GM23338 (cell line): ENCODE results near the gene RAB6A. TPM values are rescaled to one million over a fixed set of nuclear protein-coding genes. Genes with fewer than 3 reads are reported as not detected.

Experiments
- ATAC-seq: fragments of 200-7000 bp; cut with Tn5 transposase; 3 replicates; pipeline ENCODE4 v1.9.1; 2020
- DNase-seq: peaks from one replicate; pipeline ENCODE4 v3.0.0-alpha.2; 2015; ENCODE audit warnings: low spot score
- H2AFZ ChIP-seq: fragments of 200-600 bp; sonication (generic); 2 replicates; pipeline ENCODE4 v1.8.0; 2016; ENCODE audit warnings: antibody characterized with exemption, mild to moderate bottlenecking, moderate library complexity
- H3F3A ChIP-seq: fragments of 200-600 bp; sonication (generic); replicated peaks from 2 replicates; pipeline ENCODE4 v1.8.0; 2017; ENCODE audit warnings: antibody characterized with exemption, mixed run types, low read depth
- H3K27ac ChIP-seq: fragments of 200-600 bp; sonication (generic); 2 replicates; pipeline ENCODE4 v1.6.1; 2016; ENCODE audit warnings: low read depth
- H3K27me3 ChIP-seq: fragments of 200-600 bp; sonication (generic); 2 replicates; pipeline ENCODE4 v1.8.0; 2016; ENCODE audit warnings: mild to moderate bottlenecking, mixed run types, moderate library complexity; ENCODE audit not compliant: insufficient read depth
- H3K36me3 ChIP-seq: fragments of 200-600 bp; sonication (generic); 2 replicates; pipeline ENCODE4 v1.8.0; 2016; ENCODE audit warnings: mild to moderate bottlenecking; ENCODE audit not compliant: insufficient read depth
- H3K4me1 ChIP-seq: fragments of 200-600 bp; sonication (generic); 2 replicates; pipeline ENCODE4 v1.8.0; 2016; ENCODE audit warnings: mild to moderate bottlenecking, moderate library complexity; ENCODE audit not compliant: insufficient read depth
- H3K4me2 ChIP-seq: fragments of 200-600 bp; sonication (generic); 2 replicates; pipeline ENCODE4 v1.7.1; 2017; ENCODE audit warnings: mixed run types
- H3K4me3 ChIP-seq: fragments of 200-600 bp; sonication (generic); 2 replicates; pipeline ENCODE4 v1.6.1; 2016; ENCODE audit warnings: mixed run types
- H3K79me2 ChIP-seq: fragments of 200-600 bp; sonication (generic); replicated peaks from 2 replicates; pipeline ENCODE4 v1.8.0; 2017; ENCODE audit warnings: mild to moderate bottlenecking; ENCODE audit not compliant: insufficient read depth
- H3K9me2 ChIP-seq: fragments of 200-600 bp; sonication (generic); 2 replicates; pipeline ENCODE4 v1.8.0; 2017; ENCODE audit not compliant: insufficient read depth
- H4K20me1 ChIP-seq: fragments of 200-600 bp; sonication (generic); replicated peaks from 2 replicates; pipeline ENCODE4 v1.8.0; 2017; ENCODE audit warnings: mild to moderate bottlenecking; ENCODE audit not compliant: insufficient read depth
- H3K27ac Mint-ChIP-seq: 2 replicates; pipeline ENCODE4 v1.8.0; 2020; ENCODE audit warnings: inconsistent platforms, mild to moderate bottlenecking, moderate library complexity, mixed read lengths
- H3K27me3 Mint-ChIP-seq: 3 replicates; pipeline ENCODE4 v1.8.0; 2022; ENCODE audit warnings: low read depth, mild to moderate bottlenecking, moderate library complexity, mixed read lengths, inconsistent platforms; ENCODE audit not compliant: insufficient read depth, poor library complexity
- H3K36me3 Mint-ChIP-seq: 3 replicates; pipeline ENCODE4 v1.8.0; 2021; ENCODE audit warnings: low read depth, mild to moderate bottlenecking, inconsistent platforms, moderate library complexity, mixed read lengths
- H3K4me1 Mint-ChIP-seq: 3 replicates; pipeline ENCODE4 v1.8.0; 2020; ENCODE audit warnings: mild to moderate bottlenecking, inconsistent platforms, mixed read lengths
- H3K4me3 Mint-ChIP-seq: 3 replicates; pipeline ENCODE4 v1.8.0; 2021; ENCODE audit warnings: moderate library complexity, mild to moderate bottlenecking, inconsistent platforms, mixed read lengths
- H3K9me3 Mint-ChIP-seq: 3 replicates; pipeline ENCODE4 v1.8.0; 2020; ENCODE audit warnings: moderate library complexity, mild to moderate bottlenecking, inconsistent platforms, mixed read lengths
- CREB1 ChIP-seq: fragments of 250-450 bp; sonication (Bioruptor Pico); IDR thresholded peaks from 2 replicates; pipeline ENCODE4 v1.5.0; 2020; ENCODE audit warnings: low read depth, mild to moderate bottlenecking, moderate library complexity
- EZH2 ChIP-seq: fragments of 200-600 bp; sonication (generic); IDR thresholded peaks from one replicate; pipeline ENCODE4 v1.8.0; 2017; ENCODE audit warnings: antibody characterized with exemption, mild to moderate bottlenecking, low read depth; ENCODE audit not compliant: unreplicated experiment
- EZH2phosphoT487 ChIP-seq: fragments of 200-600 bp; sonication (generic); IDR thresholded peaks from one replicate; pipeline ENCODE4 v1.8.1; 2018; ENCODE audit warnings: antibody characterized with exemption; ENCODE audit not compliant: unreplicated experiment
- JUNB ChIP-seq: IDR thresholded peaks from one replicate; pipeline ENCODE4 v1.6.1; 2016; ENCODE audit warnings: antibody characterized with exemption; ENCODE audit not compliant: unreplicated experiment
- NANOG ChIP-seq: IDR thresholded peaks from 2 replicates; pipeline ENCODE4 v1.6.1; 2016; ENCODE audit warnings: antibody characterized with exemption, borderline replicate concordance
- POLR2AphosphoS5 ChIP-seq: IDR thresholded peaks from 2 replicates; pipeline ENCODE4 v1.6.1; 2016; ENCODE audit warnings: antibody characterized with exemption, low read depth
- STAT1 ChIP-seq: IDR thresholded peaks from one replicate; pipeline ENCODE4 v1.6.1; 2016; ENCODE audit warnings: antibody characterized with exemption; ENCODE audit not compliant: unreplicated experiment
- ZNF114 ChIP-seq: fragments of 250-450 bp; sonication (Bioruptor Pico); IDR thresholded peaks from 2 replicates; pipeline ENCODE4 v1.5.0; 2020; ENCODE audit warnings: mild to moderate bottlenecking, moderate library complexity
- polyA plus RNA-seq: library from polyadenylated mRNA; unstranded; fragments of >200 nt; fragmentation: Nextera tagmentation; extraction: Ambion mirVana; gene quantifications from 2 replicates; pipeline ENCODE4 v1.2.1, GENCODE V29; 2016
- total RNA-seq: library from RNA; depleted of rRNA; stranded (reverse); fragments of >200 nt; shearing (Covaris generic); gene quantifications from 2 replicates; pipeline ENCODE4 v1.2.3, GENCODE V29; 2014
- TF ChIP-seq, protein P1 (sequence below): IDR thresholded peaks from one replicate; pipeline ENCODE4 v1.6.1; 2018; ENCODE audit warnings: antibody characterized with exemption; ENCODE audit not compliant: unreplicated experiment
- TF ChIP-seq, protein P2 (sequence below): fragments of 250-450 bp; sonication (Bioruptor Pico); IDR thresholded peaks from 2 replicates; pipeline ENCODE4 v1.5.0; 2020; ENCODE audit warnings: mild to moderate bottlenecking, moderate library complexity
- TF ChIP-seq, protein P3 (sequence below), 2 experiments: fragments of 200-600 bp in 1 of 2; sonication (generic) in 1 of 2; conservative IDR thresholded peaks; 2 replicates each; pipeline versions ENCODE4 v1.5.1 to v1.6.1; 2016 to 2017; ENCODE audit warnings: antibody characterized with exemption in 2 of 2, low read depth in 2 of 2, mild to moderate bottlenecking in 2 of 2, moderate library complexity in 1 of 2

The RAB6A gene
- total and polyA plus RNA-seq, 2 experiments from 2014 or later: 61.1 to 127 TPM

DNA sequence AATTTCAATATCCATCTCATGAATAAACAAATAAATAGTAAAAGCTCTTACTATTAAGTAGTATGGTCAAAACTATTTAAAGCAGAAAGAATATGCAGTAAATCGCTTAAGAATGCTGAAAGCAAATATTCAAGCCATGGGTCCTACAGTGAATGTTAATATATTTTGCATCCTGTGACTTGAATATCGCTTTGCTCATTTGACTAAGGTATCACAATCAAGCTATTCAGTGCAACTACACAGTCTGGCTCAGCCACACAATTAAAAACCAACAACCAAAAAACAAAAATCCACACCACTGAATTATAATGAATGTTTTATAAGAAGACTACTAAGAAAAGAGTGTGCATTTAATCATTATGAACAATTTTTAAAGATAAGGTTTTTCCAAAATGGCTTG, 45.3 kb downstream of the RAB6A start (continued):
- TF ChIP-seq, protein P1, sequence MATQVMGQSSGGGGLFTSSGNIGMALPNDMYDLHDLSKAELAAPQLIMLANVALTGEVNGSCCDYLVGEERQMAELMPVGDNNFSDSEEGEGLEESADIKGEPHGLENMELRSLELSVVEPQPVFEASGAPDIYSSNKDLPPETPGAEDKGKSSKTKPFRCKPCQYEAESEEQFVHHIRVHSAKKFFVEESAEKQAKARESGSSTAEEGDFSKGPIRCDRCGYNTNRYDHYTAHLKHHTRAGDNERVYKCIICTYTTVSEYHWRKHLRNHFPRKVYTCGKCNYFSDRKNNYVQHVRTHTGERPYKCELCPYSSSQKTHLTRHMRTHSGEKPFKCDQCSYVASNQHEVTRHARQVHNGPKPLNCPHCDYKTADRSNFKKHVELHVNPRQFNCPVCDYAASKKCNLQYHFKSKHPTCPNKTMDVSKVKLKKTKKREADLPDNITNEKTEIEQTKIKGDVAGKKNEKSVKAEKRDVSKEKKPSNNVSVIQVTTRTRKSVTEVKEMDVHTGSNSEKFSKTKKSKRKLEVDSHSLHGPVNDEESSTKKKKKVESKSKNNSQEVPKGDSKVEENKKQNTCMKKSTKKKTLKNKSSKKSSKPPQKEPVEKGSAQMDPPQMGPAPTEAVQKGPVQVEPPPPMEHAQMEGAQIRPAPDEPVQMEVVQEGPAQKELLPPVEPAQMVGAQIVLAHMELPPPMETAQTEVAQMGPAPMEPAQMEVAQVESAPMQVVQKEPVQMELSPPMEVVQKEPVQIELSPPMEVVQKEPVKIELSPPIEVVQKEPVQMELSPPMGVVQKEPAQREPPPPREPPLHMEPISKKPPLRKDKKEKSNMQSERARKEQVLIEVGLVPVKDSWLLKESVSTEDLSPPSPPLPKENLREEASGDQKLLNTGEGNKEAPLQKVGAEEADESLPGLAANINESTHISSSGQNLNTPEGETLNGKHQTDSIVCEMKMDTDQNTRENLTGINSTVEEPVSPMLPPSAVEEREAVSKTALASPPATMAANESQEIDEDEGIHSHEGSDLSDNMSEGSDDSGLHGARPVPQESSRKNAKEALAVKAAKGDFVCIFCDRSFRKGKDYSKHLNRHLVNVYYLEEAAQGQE: no peak
- TF ChIP-seq EZH2phosphoT487 (no peak), JUNB (no peak), EZH2 (no peak), POLR2AphosphoS5 (no peak)

DNA sequence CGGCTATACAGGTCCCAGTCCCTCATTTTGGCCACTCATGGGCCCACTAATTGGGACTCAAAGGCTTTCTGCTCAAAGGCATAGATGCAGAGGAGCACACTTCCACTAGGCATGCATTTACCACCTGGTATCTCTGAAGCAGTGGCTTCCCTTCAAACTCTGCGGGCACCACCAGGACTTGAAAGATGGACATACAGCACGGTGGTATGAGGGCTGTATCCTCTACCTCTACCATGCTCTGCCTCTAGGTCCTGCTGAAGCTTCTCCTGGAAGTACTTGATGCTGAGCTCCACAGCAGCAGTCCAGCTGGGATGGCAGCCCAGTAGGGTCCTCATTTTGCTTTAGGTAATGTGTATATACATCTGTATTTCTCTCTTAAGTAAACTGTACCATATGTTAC, 49.9 kb downstream of the RAB6A start:
- no peak overlapping the region for H3K27ac Mint-ChIP-seq
- ATAC-seq (no peak), DNase-seq (no peak)
- Histone ChIP-seq H4K20me1 (no peaks in the 10 kb centered on the region; the same call in none of the 2 replicates), H3F3A (no peaks in the 10 kb centered on the region), H3K9me2 (no peaks in the 10 kb centered on the region), H3K4me1 (no peaks in the 10 kb centered on the region), H3K36me3 (peaks cover 2% of the 10 kb centered on the region; the same call in 1 of the 2 replicates), H2AFZ (no peak overlapping the region), H3K4me3 (no peak overlapping the region), H3K27ac (no peak overlapping the region), H3K27me3 (no peaks in the 10 kb centered on the region), H3K79me2 (no peaks in the 10 kb centered on the region), H3K4me2 (no peak overlapping the region)
- H3K27me3 Mint-ChIP-seq: peaks cover 2% of the 10 kb centered on the region
- no peaks in the 10 kb centered on the region for H3K9me3 Mint-ChIP-seq
- peaks cover 10% of the 10 kb centered on the region; the same call in 2 of the 3 replicates for H3K36me3 Mint-ChIP-seq
- no peaks in the 10 kb centered on the region for H3K4me1 Mint-ChIP-seq
- H3K4me3 Mint-ChIP-seq: no peak overlapping the region
- no peak for TF ChIP-seq POLR2AphosphoS5
- no peak for TF ChIP-seq CREB1
- no peak for TF ChIP-seq JUNB
- TF ChIP-seq, protein P2, sequence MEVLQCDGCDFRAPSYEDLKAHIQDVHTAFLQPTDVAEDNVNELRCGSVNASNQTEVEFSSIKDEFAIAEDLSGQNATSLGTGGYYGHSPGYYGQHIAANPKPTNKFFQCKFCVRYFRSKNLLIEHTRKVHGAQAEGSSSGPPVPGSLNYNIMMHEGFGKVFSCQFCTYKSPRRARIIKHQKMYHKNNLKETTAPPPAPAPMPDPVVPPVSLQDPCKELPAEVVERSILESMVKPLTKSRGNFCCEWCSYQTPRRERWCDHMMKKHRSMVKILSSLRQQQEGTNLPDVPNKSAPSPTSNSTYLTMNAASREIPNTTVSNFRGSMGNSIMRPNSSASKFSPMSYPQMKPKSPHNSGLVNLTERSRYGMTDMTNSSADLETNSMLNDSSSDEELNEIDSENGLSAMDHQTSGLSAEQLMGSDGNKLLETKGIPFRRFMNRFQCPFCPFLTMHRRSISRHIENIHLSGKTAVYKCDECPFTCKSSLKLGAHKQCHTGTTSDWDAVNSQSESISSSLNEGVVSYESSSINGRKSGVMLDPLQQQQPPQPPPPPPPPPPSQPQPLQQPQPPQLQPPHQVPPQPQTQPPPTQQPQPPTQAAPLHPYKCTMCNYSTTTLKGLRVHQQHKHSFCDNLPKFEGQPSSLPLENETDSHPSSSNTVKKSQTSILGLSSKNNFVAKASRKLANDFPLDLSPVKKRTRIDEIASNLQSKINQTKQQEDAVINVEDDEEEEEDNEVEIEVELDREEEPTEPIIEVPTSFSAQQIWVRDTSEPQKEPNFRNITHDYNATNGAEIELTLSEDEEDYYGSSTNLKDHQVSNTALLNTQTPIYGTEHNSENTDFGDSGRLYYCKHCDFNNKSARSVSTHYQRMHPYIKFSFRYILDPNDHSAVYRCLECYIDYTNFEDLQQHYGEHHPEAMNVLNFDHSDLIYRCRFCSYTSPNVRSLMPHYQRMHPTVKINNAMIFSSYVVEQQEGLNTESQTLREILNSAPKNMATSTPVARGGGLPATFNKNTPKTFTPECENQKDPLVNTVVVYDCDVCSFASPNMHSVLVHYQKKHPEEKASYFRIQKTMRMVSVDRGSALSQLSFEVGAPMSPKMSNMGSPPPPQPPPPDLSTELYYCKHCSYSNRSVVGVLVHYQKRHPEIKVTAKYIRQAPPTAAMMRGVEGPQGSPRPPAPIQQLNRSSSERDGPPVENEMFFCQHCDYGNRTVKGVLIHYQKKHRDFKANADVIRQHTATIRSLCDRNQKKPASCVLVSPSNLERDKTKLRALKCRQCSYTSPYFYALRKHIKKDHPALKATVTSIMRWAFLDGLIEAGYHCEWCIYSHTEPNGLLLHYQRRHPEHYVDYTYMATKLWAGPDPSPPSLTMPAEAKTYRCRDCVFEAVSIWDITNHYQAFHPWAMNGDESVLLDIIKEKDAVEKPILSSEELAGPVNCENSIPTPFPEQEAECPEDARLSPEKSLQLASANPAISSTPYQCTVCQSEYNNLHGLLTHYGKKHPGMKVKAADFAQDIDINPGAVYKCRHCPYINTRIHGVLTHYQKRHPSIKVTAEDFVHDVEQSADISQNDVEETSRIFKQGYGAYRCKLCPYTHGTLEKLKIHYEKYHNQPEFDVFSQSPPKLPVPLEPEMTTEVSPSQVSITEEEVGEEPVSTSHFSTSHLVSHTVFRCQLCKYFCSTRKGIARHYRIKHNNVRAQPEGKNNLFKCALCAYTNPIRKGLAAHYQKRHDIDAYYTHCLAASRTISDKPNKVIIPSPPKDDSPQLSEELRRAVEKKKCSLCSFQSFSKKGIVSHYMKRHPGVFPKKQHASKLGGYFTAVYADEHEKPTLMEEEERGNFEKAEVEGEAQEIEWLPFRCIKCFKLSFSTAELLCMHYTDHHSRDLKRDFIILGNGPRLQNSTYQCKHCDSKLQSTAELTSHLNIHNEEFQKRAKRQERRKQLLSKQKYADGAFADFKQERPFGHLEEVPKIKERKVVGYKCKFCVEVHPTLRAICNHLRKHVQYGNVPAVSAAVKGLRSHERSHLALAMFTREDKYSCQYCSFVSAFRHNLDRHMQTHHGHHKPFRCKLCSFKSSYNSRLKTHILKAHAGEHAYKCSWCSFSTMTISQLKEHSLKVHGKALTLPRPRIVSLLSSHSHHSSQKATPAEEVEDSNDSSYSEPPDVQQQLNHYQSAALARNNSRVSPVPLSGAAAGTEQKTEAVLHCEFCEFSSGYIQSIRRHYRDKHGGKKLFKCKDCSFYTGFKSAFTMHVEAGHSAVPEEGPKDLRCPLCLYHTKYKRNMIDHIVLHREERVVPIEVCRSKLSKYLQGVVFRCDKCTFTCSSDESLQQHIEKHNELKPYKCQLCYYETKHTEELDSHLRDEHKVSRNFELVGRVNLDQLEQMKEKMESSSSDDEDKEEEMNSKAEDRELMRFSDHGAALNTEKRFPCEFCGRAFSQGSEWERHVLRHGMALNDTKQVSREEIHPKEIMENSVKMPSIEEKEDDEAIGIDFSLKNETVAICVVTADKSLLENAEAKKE (CRISPR knock-in tag): no peak
- no peak for TF ChIP-seq STAT1
- TF ChIP-seq NANOG: no peak
- TF ChIP-seq, protein P3, sequence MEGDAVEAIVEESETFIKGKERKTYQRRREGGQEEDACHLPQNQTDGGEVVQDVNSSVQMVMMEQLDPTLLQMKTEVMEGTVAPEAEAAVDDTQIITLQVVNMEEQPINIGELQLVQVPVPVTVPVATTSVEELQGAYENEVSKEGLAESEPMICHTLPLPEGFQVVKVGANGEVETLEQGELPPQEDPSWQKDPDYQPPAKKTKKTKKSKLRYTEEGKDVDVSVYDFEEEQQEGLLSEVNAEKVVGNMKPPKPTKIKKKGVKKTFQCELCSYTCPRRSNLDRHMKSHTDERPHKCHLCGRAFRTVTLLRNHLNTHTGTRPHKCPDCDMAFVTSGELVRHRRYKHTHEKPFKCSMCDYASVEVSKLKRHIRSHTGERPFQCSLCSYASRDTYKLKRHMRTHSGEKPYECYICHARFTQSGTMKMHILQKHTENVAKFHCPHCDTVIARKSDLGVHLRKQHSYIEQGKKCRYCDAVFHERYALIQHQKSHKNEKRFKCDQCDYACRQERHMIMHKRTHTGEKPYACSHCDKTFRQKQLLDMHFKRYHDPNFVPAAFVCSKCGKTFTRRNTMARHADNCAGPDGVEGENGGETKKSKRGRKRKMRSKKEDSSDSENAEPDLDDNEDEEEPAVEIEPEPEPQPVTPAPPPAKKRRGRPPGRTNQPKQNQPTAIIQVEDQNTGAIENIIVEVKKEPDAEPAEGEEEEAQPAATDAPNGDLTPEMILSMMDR (conservative IDR thresholded peaks at IDR 0.05; ENCODE audit: low read depth in 2 of 2): no peak
- TF ChIP-seq ZNF114 (CRISPR knock-in tag): no peak
